HG03066 (cell line): Measurements from ENCODE around the gene PCDHA1.

Source experiments
- ATAC-seq: cut with Tn5 transposase; IDR thresholded peaks from one replicate; pipeline ENCODE4 v1.9.1; 2021; ENCODE audit warnings: low read depth; ENCODE audit not compliant: unreplicated experiment

PCDHA1 gene

DNA sequence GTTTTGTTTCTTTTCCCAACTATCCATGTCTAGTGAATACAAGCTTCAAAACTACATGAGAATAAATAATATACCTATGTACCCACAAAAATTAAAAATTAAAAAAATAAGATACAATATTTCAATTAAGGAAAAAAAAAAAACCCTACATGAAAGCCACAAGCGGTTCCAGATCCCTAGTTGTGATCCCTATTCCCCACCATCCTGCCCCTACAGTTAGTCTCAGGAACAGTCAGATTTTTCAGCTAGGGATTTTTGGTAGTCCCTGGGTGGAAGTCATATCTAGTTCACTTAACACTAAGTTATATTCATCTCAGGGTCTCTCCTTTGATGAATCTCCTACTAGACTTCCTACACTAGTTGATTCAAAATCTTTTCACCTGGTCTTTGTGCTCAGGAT, 246.7 kb downstream of the PCDHA1 start:
- no peak for ATAC-seq

DNA sequence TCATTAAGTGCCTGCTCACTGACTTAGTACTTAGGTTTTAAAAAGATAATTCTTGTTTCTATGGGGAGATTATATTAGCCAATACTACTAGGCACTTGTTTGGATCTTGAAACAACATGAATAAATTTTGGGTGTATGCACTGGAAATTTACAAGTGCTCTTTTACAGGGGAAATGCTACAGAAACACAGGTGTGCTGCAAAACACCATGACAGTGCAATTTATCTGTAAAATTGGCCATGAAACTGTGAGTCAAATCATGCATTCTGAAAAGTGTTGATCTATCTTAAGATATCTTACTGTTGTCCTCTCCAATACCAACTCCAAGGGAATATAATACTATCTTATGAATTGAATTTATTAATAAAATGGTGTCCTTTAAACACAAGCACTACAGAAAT, 253.1 kb downstream of the PCDHA1 start:
- ATAC-seq, result no peak

- ATAC-seq, result no peak
Observed at GRCh38 chr5:141039517-141039916, 253.6 kb downstream of the PCDHA1 start.

- ATAC-seq, result no peak
Observed at GRCh38 chr5:141040093-141040770, 254.3 kb downstream of the PCDHA1 start.

- ATAC-seq, result no peak
Observed at GRCh38 chr5:141040771-141041426, 255.0 kb downstream of the PCDHA1 start.

GRCh38 chr5:141041427-141041785, 255.5 kb downstream of the PCDHA1 start:
- no peak for ATAC-seq

DNA sequence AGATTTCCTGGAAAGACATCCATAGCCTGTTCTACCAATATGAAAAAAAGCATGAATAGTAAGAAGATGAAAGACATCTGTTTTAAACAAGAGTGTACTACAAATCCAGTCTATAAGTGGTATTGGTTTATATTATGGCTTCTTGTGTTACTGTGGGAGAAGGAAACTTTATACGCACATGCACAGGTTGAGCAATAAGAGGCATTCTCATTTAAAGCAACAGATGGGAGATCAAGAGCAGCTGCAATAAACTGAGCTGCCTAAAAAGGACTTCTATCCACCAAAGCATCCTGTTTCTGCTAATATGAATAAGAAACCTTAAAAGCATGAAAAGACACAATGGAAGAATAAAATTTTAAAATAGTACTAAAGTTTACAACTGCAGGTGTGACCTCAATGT, 256.6 kb downstream of the PCDHA1 start:
- ATAC-seq, result no peak

DNA sequence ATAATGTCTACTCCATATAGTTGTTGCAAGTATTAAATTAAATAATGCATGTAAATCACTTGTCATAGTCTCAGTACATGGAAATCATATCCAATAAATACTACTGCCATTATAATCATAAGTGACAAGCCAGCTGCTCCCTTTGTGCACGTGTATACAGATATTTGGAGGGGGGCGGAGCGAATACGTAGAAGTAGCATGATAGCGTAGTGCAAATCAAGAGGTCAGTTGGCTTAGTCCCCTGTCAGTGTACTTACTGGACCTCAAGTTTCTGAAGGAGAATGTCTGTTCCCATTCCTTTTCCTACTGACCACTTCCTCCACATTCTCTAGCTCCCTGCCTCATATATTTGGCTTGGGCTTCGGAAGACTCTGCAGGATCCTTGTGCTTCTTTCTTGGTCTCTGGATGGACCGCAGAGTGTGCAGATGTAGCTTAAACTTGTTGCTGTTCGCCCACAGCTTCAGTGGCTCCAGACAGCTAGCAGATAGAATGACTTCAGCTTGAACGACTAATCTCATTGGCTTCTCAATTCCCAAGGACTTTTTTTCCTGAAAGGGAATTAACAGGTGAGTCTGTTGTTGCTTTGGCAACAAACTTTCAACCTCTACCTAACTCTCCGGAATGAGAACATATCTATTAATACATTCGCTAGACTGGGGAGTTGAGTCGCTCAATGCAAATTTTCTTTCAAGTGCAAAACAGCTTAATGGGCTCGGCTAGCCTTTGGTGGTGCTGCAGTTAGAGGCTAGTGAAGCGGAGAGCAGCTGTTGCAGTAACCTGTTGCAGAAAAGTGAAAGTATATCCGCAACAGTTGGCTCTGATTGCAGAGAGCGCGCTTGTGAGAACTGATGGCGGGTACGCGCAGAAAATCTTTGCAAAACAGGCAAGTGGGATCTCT, 264.9 kb downstream of the PCDHA1 start, which contains the start of gene PCDHB1:
Gene PCDHB1 (plus strand): TSS at position 753 of the 899 bp plus-strand sequence. CDS start 97 bp downstream, at position 850.
- ATAC-seq, result no peak

DNA sequence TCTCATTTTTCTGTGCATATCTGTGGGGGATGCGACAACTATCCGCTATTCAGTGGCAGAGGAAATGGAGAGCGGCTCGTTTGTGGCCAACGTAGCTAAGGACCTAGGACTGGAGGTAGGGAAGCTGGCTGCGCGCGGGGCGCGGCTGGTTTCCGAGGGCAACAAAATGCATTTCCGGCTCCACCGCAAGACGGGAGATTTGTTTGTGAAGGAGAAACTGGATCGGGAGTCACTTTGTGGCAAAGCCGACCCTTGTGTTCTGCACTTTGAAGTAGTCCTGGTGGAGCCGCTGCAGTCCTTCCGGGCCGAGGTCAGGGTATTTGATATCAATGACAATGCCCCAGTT, 265.6 kb downstream of the PCDHA1 start:
- no peak for ATAC-seq
